ENCODE results near the gene CFAP46.

DNA sequence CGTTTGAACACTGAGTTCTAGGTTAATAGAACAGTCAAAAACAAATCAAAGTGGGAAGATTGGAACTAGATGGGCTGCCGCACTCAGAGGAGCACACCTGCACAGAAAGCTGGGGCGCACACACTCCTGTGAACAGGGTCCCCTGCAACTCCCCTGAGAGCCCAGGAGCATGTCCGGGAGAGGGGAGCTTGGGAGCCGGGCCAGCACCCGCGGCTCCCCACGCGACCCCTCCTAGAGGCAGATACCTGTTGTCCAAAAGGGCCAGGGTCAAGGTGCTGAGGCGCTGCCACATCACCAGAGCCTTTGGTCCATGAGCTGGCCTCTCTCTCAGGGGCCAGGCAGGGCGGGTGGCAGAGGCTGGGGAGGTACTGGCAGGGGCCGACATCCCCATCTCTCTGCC is 162.0 kb downstream of the CFAP46 start:
- TF ChIP-seq EZH2 (IDR thresholded peaks at IDR 0.05; ENCODE audit: insufficient read depth, low read length): no peak
- TF ChIP-seq, protein P1, sequence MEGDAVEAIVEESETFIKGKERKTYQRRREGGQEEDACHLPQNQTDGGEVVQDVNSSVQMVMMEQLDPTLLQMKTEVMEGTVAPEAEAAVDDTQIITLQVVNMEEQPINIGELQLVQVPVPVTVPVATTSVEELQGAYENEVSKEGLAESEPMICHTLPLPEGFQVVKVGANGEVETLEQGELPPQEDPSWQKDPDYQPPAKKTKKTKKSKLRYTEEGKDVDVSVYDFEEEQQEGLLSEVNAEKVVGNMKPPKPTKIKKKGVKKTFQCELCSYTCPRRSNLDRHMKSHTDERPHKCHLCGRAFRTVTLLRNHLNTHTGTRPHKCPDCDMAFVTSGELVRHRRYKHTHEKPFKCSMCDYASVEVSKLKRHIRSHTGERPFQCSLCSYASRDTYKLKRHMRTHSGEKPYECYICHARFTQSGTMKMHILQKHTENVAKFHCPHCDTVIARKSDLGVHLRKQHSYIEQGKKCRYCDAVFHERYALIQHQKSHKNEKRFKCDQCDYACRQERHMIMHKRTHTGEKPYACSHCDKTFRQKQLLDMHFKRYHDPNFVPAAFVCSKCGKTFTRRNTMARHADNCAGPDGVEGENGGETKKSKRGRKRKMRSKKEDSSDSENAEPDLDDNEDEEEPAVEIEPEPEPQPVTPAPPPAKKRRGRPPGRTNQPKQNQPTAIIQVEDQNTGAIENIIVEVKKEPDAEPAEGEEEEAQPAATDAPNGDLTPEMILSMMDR (IDR thresholded peaks at IDR 0.05; ENCODE audit: insufficient read depth, low read depth, low read length): no peak

Measured in astrocyte (in vitro differentiated cells and primary cell).